ENCODE measurements around the gene PPARD.

PPARD gene

GRCh38 chr6:35443341-35444030 is 101.1 kb downstream of the PPARD start:
- Histone ChIP-seq H3K36me3 (ENCODE audit: insufficient read depth, low read length) (no peaks in the 10 kb centered on the region), H3K4me1 (ENCODE audit: insufficient read depth, low read length, poor library complexity, severe bottlenecking) (no peaks in the 10 kb centered on the region), H3K9me3 (ENCODE audit: insufficient read depth, low read depth, low read length) (no peaks in the 10 kb centered on the region), H2AFZ (ENCODE audit: low read length) (no peak overlapping the region), H3K4me2 (ENCODE audit: low read depth, low read length, poor library complexity, severe bottlenecking) (no peak overlapping the region), H3K9ac (ENCODE audit: low read depth, low read length, poor library complexity, severe bottlenecking) (no peak overlapping the region), H3F3A (ENCODE audit: low read depth) (no peaks in the 10 kb centered on the region), H3K9me2 (replicated peaks; ENCODE audit: low read depth, low read length) (no peaks in the 10 kb centered on the region), H3K4me3 (ENCODE audit: low read length, poor library complexity, severe bottlenecking) (no peak overlapping the region), H3K79me2 (ENCODE audit: insufficient read depth, low read length) (no peaks in the 10 kb centered on the region), H4K20me1 (ENCODE audit: insufficient read depth, low read length, poor library complexity, severe bottlenecking) (no peaks in the 10 kb centered on the region), H3K27me3 (ENCODE audit: insufficient read depth, low read length, poor library complexity, severe bottlenecking) (no peaks in the 10 kb centered on the region)
- TF ChIP-seq EZH2phosphoT487 (IDR thresholded peaks at IDR 0.05; ENCODE audit: borderline replicate concordance) (no peak), CTCF (conservative IDR thresholded peaks at IDR 0.05; ENCODE audit: low read length) (no peak)

GRCh38 chr6:35445691-35446090 is 103.3 kb downstream of the PPARD start:
- Histone ChIP-seq H3K79me2 (ENCODE audit: insufficient read depth, low read length) (no peaks in the 10 kb centered on the region), H3K4me3 (ENCODE audit: low read length, poor library complexity, severe bottlenecking) (no peak overlapping the region), H3K9me2 (replicated peaks; ENCODE audit: low read depth, low read length) (no peaks in the 10 kb centered on the region), H3K4me2 (ENCODE audit: low read depth, low read length, poor library complexity, severe bottlenecking) (no peak overlapping the region), H3K27me3 (ENCODE audit: insufficient read depth, low read length, poor library complexity, severe bottlenecking) (no peaks in the 10 kb centered on the region), H3K36me3 (ENCODE audit: insufficient read depth, low read length) (no peaks in the 10 kb centered on the region), H3K9me3 (ENCODE audit: insufficient read depth, low read depth, low read length) (no peaks in the 10 kb centered on the region), H3K4me1 (ENCODE audit: insufficient read depth, low read length, poor library complexity, severe bottlenecking) (no peaks in the 10 kb centered on the region), H2AFZ (ENCODE audit: low read length) (no peak overlapping the region), H3K9ac (ENCODE audit: low read depth, low read length, poor library complexity, severe bottlenecking) (no peak overlapping the region), H3F3A (ENCODE audit: low read depth) (no peaks in the 10 kb centered on the region), H4K20me1 (ENCODE audit: insufficient read depth, low read length, poor library complexity, severe bottlenecking) (no peaks in the 10 kb centered on the region)
- TF ChIP-seq EZH2phosphoT487 (IDR thresholded peaks at IDR 0.05; ENCODE audit: borderline replicate concordance) (no peak), CTCF (conservative IDR thresholded peaks at IDR 0.05; ENCODE audit: low read length) (no peak)

GRCh38 chr6:35448191-35448590 is 105.8 kb downstream of the PPARD start:
- Histone ChIP-seq H3K27me3 (ENCODE audit: insufficient read depth, low read length, poor library complexity, severe bottlenecking) (no peaks in the 10 kb centered on the region), H4K20me1 (ENCODE audit: insufficient read depth, low read length, poor library complexity, severe bottlenecking) (peaks cover 7% of the 10 kb centered on the region), H2AFZ (ENCODE audit: low read length) (no peak overlapping the region), H3K79me2 (ENCODE audit: insufficient read depth, low read length) (peaks cover 8% of the 10 kb centered on the region), H3F3A (ENCODE audit: low read depth) (no peaks in the 10 kb centered on the region), H3K36me3 (ENCODE audit: insufficient read depth, low read length) (no peaks in the 10 kb centered on the region), H3K9me2 (replicated peaks; ENCODE audit: low read depth, low read length) (no peaks in the 10 kb centered on the region), H3K9me3 (ENCODE audit: insufficient read depth, low read depth, low read length) (no peaks in the 10 kb centered on the region), H3K9ac (ENCODE audit: low read depth, low read length, poor library complexity, severe bottlenecking) (no peak overlapping the region), H3K4me1 (ENCODE audit: insufficient read depth, low read length, poor library complexity, severe bottlenecking) (peaks cover 12% of the 10 kb centered on the region), H3K4me2 (ENCODE audit: low read depth, low read length, poor library complexity, severe bottlenecking) (no peak overlapping the region), H3K4me3 (ENCODE audit: low read length, poor library complexity, severe bottlenecking) (no peak overlapping the region)
- TF ChIP-seq EZH2phosphoT487 (IDR thresholded peaks at IDR 0.05; ENCODE audit: borderline replicate concordance) (no peak), CTCF (conservative IDR thresholded peaks at IDR 0.05; ENCODE audit: low read length) (no peak)
